Fibroblast of lung (primary cell): ENCODE results near the gene YJU2.
"Not testable (repeated sequence)": the region's sequence is repeated elsewhere in the genome, so short reads cannot be mapped to it uniquely, and the experiment has no call there.

Source experiments
- EZH2 ChIP-seq: IDR thresholded peaks from 2 replicates; pipeline ENCODE4 v1.5.1; 2012; ENCODE audit warnings: low read length, control low read depth, mild to moderate bottlenecking; ENCODE audit errors: missing control alignments
- TF ChIP-seq, protein P1 (sequence below), 2 donors: IDR thresholded peaks in 1 of 2; conservative IDR thresholded peaks in 1 of 2; 1 replicate in 1 of 2; 2 replicates in 1 of 2; pipeline ENCODE4 v1.5.1; 2011 to 2012; ENCODE audit warnings: low read length in 2 of 2, control low read depth in 1 of 2, inconsistent platforms in 1 of 2, low read depth in 1 of 2, mild to moderate bottlenecking in 1 of 2

DNA sequence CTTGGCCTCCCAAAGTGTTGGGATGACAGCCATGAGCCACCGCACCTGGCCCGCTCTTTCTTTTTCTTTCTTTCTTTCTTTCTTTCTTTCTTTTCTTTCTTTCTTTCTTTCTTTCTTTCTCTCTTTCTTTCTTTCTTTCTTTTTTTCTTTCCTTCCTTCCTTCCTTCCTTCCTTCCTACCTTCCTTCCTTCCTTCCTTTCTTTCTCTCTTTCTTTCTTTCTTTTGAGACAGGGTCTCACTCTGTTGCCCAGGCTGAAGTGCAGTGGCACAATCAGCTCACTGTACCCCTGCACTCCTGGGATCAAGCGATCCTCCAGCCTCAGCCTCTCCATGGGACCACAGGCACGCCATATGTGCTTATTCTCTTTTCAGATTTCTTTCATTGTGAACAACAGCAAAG lies 39.3 kb downstream of the YJU2 start:
- TF ChIP-seq, protein P1, sequence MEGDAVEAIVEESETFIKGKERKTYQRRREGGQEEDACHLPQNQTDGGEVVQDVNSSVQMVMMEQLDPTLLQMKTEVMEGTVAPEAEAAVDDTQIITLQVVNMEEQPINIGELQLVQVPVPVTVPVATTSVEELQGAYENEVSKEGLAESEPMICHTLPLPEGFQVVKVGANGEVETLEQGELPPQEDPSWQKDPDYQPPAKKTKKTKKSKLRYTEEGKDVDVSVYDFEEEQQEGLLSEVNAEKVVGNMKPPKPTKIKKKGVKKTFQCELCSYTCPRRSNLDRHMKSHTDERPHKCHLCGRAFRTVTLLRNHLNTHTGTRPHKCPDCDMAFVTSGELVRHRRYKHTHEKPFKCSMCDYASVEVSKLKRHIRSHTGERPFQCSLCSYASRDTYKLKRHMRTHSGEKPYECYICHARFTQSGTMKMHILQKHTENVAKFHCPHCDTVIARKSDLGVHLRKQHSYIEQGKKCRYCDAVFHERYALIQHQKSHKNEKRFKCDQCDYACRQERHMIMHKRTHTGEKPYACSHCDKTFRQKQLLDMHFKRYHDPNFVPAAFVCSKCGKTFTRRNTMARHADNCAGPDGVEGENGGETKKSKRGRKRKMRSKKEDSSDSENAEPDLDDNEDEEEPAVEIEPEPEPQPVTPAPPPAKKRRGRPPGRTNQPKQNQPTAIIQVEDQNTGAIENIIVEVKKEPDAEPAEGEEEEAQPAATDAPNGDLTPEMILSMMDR (conservative IDR thresholded peaks at IDR 0.05 in 1 of 2, IDR thresholded peaks at IDR 0.05 in 1 of 2; ENCODE audit: low read depth in 1 of 2, low read length in 2 of 2), result not testable (repeated sequence)
- not testable (repeated sequence) for TF ChIP-seq EZH2
